Stimulated activated CD4-positive, alpha-beta T cell treated with anti-CD3 and anti-CD28 coated beads, Interleukin-1b, Interleukin-23, amount 100 ng/mL, for 48 hours (primary cell): ENCODE data around the gene ST8SIA6.

Experiments used
- DNase-seq: peaks from one replicate; pipeline ENCODE4 v3.0.0-alpha.2; 2020

Gene ST8SIA6

DNA sequence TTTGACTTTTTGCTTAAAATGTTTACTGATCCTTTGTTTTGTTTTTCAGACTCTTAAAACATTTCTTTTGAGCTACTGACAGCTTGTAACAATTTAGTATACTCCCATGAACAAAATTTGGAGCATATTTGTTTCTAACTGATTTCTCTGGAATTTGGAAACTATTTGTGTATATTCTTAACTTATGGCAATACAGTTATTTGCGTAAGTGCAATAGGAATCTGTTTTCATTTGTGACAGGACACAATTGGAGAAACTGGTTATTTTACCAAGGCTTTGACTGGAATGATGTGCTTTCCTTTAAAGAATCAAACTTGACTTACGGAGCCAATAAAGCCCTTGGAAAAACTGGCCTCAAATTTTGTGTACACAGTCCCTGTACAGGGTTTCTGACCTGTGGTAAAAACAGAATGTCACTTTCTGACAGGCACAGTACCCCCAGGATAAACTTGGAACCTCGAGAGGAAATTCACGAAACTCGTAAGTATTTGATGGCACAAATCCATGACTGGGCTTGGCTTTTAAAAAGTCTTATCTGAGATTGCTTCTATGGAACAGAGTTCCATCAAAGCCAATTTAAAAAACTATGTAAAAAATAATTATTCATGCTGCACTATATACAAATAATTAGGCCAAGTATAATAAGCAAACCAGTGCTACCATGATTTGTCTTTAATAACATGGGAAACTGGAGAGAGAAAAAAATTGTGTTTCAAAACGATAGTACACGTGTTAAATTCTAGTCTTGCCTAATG is 70.4 kb downstream of the ST8SIA6 start:
- DNase-seq, result no peak

DNA sequence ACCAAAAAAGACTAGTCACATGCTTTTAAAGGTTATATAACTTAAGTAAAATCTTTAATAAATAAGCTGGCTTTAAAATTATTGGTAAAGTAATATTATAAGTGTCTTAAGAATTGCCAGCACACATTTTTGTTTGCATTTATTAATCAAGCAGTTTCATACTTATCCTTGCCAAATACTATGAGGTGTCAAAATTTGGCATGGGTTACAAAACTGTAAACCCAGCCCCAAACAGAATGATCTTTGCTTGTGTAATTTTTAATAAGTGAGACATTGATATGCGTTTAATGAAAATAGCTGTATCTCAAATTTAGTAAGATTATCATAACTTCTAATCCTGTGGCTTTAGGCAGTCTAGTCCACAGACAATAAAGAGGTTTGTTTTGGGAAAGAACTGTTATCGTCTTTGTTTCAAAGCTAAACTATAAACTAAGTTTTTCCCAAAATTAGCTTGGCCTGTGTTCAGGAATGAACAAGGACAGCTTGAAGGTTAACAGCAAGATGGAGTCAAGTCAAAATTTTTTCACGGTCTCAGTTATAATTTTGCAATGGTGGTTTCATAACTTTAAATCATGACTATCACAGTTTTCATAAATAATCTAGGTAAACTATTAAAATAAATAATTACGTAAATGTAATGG is 72.8 kb downstream of the ST8SIA6 start:
- no peak for DNase-seq

GRCh38 chr10:17380888-17381287 is 73.5 kb downstream of the ST8SIA6 start:
- no peak for DNase-seq

- no peak for DNase-seq
Measured at GRCh38 chr10:17380016-17380415, 74.4 kb downstream of the ST8SIA6 start.

- DNase-seq, result no peak
Measured at GRCh38 chr10:17379151-17379690, 75.2 kb downstream of the ST8SIA6 start.

DNA sequence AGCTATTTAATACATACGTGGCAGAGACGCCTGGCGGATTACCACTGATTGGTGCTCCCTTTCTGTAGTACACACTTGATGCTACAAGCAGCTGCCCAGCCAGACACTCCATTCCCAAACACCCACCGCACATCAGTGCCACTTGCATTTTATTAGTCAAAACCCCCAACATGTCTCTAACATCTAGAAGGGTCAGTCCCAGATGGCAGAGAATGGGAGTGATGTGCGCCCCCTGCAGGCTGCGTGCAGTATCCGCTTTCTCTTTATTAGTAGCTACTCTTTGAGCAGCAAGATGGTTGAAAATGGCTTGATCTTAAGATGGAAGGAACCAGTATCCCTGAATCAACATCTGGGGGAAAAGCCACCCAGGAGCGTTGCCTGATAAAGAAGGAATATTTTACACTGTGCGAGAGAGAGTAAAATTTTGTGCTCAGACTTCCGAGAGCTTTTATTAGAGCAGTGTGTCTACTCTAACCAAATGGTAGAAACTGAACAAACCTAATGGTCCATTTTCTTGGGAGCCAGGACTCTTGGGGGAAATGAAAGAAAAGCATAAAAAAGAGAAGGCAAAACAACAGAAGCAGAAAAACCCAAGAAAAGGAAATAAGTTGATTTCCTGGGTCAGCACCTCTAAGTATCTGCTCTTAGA is 78.3 kb downstream of the ST8SIA6 start:
- peak; percentile 41 for DNase-seq

DNA sequence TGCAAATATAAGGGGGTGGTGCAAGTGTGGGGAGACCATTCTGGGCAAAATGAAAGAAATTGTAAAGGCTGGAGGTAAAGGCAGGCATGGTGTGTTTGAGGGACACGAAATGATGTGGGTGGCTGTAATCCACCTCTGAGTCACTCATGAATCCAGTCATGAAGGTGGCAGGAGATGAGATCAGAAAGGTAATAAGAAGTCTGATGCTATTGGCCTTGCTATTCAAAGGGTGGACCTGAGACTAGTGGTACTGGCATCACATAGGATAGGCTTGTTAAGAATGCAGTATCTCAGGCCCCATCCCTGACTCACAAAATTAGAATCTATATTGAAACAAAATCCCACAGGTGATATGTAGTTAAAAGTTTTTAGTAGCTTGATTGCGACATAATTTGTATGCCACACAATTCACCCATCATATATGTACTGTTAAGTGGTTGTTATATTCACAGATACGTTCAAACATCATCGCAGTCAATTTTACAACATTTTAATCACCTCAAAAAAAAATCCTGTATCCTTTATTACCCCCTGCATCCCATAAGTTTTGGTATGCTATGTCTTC is 85.6 kb downstream of the ST8SIA6 start:
- DNase-seq, result no peak

GRCh38 chr10:17366705-17367104 is 87.7 kb downstream of the ST8SIA6 start:
- DNase-seq, result no peak

- no peak for DNase-seq
Measured at GRCh38 chr10:17365402-17365801, 89.0 kb downstream of the ST8SIA6 start.

DNA sequence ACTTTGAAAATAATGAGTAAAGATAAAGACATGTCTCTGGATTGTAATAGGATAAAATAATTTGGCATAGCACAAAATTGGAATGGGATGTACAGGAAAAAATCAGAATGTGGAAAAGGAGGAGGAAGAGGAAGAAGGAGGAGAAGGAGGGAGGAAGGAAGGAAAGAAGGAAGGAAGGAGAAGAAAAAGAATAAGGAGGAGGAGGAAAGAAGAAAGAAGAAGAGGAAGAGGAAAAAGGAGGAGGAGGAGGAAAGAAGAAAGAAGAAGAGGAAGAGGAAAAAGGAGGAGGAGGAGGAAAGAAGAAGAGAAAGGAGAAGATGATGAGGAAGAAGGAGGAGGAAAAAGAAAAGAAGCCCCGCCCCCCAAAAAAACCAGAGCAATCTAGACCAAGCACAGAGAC is 95.9 kb downstream of the ST8SIA6 start:
- DNase-seq, result no peak

GRCh38 chr10:17357781-17358180 is 96.6 kb downstream of the ST8SIA6 start:
- no peak for DNase-seq

DNA sequence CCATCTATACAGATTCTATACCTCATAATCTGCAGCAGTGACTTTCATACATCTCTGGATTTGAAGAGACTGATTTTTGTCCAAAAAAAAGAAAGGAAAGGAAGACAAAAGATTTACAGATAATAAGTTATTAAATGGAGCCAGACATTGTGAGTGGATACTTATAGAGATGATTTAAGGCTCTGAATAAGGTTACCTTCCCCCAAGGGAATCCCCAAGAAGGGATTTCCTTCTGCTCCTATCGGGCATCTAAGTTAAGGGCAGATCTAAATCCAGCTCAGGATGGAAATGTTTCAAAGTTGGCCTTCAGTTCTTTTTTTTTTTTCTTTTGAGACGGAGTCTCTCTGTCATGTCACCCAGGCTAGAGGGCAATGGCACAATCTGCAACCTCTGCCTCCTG is 97.6 kb downstream of the ST8SIA6 start:
- no peak for DNase-seq

GRCh38 chr10:17354781-17355180 is 99.6 kb downstream of the ST8SIA6 start:
- DNase-seq, result no peak

- DNase-seq, result no peak
Measured at GRCh38 chr10:17353568-17354300, 100.7 kb downstream of the ST8SIA6 start.

DNA sequence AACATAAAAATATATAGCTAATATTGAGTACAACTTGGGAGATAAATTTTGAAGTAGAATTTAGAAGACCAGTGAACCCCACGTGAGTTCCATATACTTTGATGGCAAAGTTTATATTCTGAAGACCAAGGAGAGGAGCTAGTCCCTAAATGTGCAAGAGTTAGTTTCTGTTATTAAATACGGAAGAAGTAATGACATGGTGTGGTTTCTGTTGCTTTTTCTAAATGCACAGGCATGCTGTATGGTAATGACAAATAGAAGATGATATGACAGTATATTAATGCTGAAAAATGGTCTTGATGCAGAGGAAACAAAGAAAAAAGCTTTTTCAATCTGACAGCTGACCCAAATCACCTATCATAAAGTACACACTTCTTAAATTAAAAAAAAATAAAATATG is 101.8 kb downstream of the ST8SIA6 start:
- no peak for DNase-seq

DNA sequence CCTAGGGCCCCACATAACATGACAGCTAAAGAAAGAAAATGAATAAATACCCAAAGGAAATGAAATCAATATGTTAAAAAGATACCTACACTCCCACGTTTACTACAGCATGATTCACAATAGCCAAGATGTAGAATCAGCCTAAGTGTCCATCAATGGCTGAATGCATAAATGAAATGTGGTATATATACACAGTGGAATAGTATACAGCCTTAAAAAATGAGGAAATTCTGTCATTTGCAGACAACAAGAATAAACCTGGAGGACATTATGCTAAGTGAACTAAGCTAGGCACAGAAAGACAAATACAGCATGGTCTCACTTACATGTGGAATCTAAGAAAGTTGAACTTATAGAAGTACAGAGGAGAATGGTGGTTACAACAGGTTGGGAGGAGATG is 102.9 kb downstream of the ST8SIA6 start:
- DNase-seq, result no peak

DNA sequence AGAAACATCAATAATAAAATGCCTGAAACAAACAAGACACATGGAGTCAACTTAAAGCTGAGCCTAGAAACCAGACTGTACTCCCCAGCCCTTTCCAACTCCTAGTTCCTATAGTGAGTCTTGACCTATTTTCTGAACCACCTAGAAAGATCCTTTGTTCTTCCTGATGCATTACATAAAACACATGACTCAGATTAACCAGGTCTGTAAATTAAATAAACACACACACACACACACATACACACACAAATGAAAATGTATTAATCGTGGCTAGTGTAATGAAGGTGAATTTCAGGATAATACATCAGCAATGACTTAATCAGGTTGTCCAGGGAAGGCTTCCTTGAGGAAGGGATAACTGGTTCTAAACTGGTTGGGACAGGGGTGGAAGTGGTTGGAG is 104.7 kb downstream of the ST8SIA6 start:
- DNase-seq, result no peak

DNA sequence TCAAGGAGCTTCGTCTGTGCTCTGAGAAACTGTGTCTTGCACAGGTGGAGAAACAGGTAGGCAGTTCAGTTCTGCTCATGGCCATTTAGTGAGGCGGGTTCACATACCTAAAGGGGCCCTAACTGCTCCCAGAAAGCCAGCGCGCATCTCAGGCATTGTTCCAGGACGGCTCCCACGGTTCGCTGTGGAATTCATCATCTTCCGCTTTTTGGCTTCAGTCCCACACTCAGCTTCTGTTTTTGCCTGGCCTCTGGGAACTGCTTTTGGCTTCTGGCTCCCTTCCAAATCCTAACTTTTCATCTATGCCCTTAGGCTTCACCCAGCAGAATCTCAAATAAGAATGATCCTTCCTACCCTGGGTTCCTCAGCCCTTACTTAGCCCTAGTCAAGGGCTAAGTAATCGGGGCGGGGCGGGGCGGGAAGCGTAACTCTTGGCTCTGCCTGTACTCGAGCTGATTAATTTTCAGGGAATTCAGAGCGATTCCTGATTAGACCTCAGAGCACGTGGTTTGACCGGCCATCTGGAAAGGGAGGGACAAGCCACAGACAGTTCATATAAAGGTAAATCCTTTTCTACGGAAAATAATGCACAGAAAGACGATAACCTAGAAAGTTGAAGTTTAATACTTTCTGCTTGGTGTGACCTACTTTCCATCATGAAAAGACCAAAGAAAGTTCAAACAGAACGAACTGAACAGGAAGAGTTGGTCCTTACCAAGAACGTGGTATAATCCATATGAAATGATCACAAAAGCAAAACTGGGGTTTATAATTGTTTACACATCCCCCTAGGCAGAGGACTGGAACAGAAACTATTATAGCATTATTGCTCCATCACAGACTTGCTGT is 105.7 kb downstream of the ST8SIA6 start:
- no peak for DNase-seq

DNA sequence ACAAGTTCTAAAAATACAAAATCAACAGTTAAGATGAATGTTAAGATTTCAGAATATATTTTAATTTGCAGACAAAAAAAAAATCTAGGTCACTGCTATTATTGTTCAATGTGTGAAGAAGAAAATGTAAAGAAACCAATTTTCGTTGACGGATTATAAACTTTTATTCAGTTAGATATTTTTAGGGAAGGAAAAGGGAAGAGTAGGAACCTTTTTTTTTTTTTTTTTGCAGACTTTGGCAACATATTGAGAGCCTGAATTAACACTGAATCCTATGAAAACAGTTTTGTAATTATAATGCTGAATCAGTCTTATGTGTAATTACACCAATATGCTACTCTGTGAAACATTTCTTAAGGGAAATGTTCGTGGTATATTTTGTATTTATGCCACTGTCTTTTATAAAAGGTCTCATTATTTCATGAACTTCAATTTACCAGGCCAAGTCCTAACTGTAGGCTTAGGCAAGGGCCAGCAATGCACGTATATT is 106.3 kb downstream of the ST8SIA6 start:
- no peak for DNase-seq

- no peak for DNase-seq
Measured at GRCh38 chr10:17344206-17344605, 110.2 kb downstream of the ST8SIA6 start.

- no peak for DNase-seq
Measured at GRCh38 chr10:17343118-17343517, 111.3 kb downstream of the ST8SIA6 start.
